Skeletal muscle cell (primary cell): ENCODE results near the gene C11orf71.
A peak's percentile ranks its signal among the peaks of the same experiment; 100 is the strongest.

Experiments
- DNase-seq: peaks from one replicate; pipeline ENCODE4 v3.0.0-alpha.2; 2010; ENCODE audit warnings: low read depth
- H3K4me3 ChIP-seq: 2 replicates; pipeline ENCODE4 v1.5.1; 2011; ENCODE audit warnings: low read depth, mild to moderate bottlenecking, control low read depth, low read length, moderate library complexity

Gene C11orf71

GRCh38 chr11:114400216-114400914 is at the start of gene C11orf71, which contains the start of gene RBM7:
C11orf71 (minus strand) TSS chr11:114400511; CDS start chr11:114400331, 180 bp downstream.
RBM7 (plus strand) TSS chr11:114400666; CDS start chr11:114400672, 6 bp downstream.
- DNase-seq = peak; percentile 96
- peak within 1 kb of the TSS; percentile 68 for H3K4me3 ChIP-seq

GRCh38 chr11:114449845-114450244 is 49.5 kb upstream of the C11orf71 start:
- DNase-seq = no peak
- H3K4me3 ChIP-seq = no peak overlapping the region

- DNase-seq = peak; percentile 17
- no peak overlapping the region for H3K4me3 ChIP-seq
These were observed 48.6 kb upstream of the C11orf71 start for GRCh38 chr11:114448749-114449482.

- H3K4me3 ChIP-seq = no peak overlapping the region
- peak; percentile 37 for DNase-seq
These were observed 47.6 kb upstream of the C11orf71 start for GRCh38 chr11:114447892-114448291.

- no peak overlapping the region for H3K4me3 ChIP-seq
- DNase-seq = no peak
These were observed 47.1 kb upstream of the C11orf71 start for GRCh38 chr11:114447444-114447843.

GRCh38 chr11:114442536-114442935 is 42.2 kb upstream of the C11orf71 start:
- DNase-seq = no peak
- no peak overlapping the region for H3K4me3 ChIP-seq

- no peak for DNase-seq
- H3K4me3 ChIP-seq = no peak overlapping the region
These were observed 41.6 kb upstream of the C11orf71 start for GRCh38 chr11:114441921-114442320.

GRCh38 chr11:114440971-114441763 is 40.9 kb upstream of the C11orf71 start:
- no peak for DNase-seq
- H3K4me3 ChIP-seq = peak overlapping the region; percentile 91

GRCh38 chr11:114440121-114440860 is 40.0 kb upstream of the C11orf71 start:
- DNase-seq = no peak
- H3K4me3 ChIP-seq = peak overlapping the region; percentile 91

- DNase-seq = peak; percentile 84
- H3K4me3 ChIP-seq = peak within 1 kb of the TSS; percentile 91
These were observed 39.2 kb upstream of the C11orf71 start, which contains the start of gene REXO2 for GRCh38 chr11:114439229-114440120. REXO2 (plus strand) TSS chr11:114439467; CDS start chr11:114439529, 62 bp downstream.

GRCh38 chr11:114438303-114438702 is 38.0 kb upstream of the C11orf71 start:
- H3K4me3 ChIP-seq = no peak overlapping the region
- no peak for DNase-seq

- DNase-seq = no peak
- no peak overlapping the region for H3K4me3 ChIP-seq
These were observed 33.1 kb upstream of the C11orf71 start for GRCh38 chr11:114433376-114433775.

GRCh38 chr11:114432893-114433292 is 32.6 kb upstream of the C11orf71 start:
- DNase-seq = no peak
- no peak overlapping the region for H3K4me3 ChIP-seq

GRCh38 chr11:114430290-114430689 is 30.0 kb upstream of the C11orf71 start:
- no peak overlapping the region for H3K4me3 ChIP-seq
- DNase-seq = no peak

- no peak overlapping the region for H3K4me3 ChIP-seq
- DNase-seq = no peak
These were observed 26.0 kb upstream of the C11orf71 start for GRCh38 chr11:114426280-114426679.

GRCh38 chr11:114416441-114416961 is 16.2 kb upstream of the C11orf71 start:
- peak; percentile 30 for DNase-seq
- H3K4me3 ChIP-seq = no peak overlapping the region

- DNase-seq = no peak
- no peak overlapping the region for H3K4me3 ChIP-seq
These were observed 13.6 kb upstream of the C11orf71 start for GRCh38 chr11:114413958-114414357.

GRCh38 chr11:114412946-114413345 is 12.6 kb upstream of the C11orf71 start:
- no peak for DNase-seq
- H3K4me3 ChIP-seq = no peak overlapping the region
